Fibroblast of gingiva (primary cell): ENCODE data around the gene SBF2.

Source experiments
- DNase-seq: peaks from one replicate; pipeline ENCODE4 v3.0.0-alpha.2; 2011; ENCODE audit warnings: low read depth

The SBF2 gene

DNA sequence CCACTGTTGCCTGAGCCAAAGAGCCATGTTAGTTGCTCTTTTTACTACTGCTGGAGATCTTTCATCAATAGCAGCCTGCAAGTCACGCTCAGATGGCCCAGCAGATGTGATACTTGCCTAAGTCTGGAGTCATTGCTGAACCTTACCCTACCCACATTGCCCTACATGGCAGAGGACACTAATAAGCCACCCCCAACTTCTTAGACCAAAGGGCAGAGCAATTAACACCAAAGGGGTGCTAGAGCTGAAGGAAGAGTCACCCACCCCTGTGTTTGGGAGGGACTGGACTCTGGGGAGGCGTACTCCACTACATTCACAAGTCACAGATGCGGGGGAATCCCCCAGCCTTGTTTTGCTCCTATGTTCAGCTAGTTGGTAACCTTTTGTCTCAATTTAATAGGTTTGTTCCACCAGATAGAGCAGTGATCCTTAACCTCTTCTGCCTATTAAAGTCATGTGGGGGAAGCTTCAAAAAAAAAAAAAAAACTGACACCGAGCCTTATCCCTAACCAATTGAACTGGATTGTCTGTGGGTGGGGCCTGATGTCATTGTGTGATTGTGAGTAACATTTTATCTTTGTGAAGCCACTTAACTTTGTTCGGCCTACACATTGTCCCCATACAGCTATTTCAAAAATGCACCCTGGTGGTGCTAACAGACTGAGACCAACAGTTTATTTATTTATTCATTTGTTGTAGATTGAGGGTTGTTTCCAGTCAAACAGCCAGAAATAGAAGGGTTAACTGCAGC is 23.9 kb upstream of the SBF2 start:
- DNase-seq, result no peak

- peak; percentile 29 for DNase-seq
Measured at GRCh38 chr11:10317151-10317755, 23.2 kb upstream of the SBF2 start.

GRCh38 chr11:10315083-10315482 is 21.1 kb upstream of the SBF2 start:
- DNase-seq, result no peak

GRCh38 chr11:10314199-10315072 is 20.4 kb upstream of the SBF2 start:
- peak; percentile 67 for DNase-seq

DNA sequence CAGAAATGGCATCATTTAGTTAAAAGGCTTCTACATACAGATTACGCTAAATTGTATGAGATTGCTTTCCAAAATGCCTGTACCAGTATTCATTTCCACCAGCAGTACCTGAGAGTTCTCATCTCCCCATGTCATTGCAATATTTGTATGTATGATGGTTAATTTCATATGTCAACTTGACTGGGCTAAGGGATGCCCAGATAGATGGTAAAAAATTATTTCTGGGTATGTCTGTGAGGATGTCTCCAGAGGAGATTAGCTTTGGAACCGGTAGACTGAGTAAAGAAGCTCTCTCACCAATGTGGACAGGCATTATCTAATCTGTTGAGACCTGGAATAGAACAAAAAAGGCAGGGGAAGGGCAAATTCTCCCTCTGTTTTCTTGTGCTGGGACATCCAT is 17.8 kb upstream of the SBF2 start:
- DNase-seq, result no peak

GRCh38 chr11:10310301-10310841 is 16.4 kb upstream of the SBF2 start:
- peak; percentile 75 for DNase-seq

GRCh38 chr11:10309163-10310093 is 15.4 kb upstream of the SBF2 start:
- peak; percentile 98 for DNase-seq

DNA sequence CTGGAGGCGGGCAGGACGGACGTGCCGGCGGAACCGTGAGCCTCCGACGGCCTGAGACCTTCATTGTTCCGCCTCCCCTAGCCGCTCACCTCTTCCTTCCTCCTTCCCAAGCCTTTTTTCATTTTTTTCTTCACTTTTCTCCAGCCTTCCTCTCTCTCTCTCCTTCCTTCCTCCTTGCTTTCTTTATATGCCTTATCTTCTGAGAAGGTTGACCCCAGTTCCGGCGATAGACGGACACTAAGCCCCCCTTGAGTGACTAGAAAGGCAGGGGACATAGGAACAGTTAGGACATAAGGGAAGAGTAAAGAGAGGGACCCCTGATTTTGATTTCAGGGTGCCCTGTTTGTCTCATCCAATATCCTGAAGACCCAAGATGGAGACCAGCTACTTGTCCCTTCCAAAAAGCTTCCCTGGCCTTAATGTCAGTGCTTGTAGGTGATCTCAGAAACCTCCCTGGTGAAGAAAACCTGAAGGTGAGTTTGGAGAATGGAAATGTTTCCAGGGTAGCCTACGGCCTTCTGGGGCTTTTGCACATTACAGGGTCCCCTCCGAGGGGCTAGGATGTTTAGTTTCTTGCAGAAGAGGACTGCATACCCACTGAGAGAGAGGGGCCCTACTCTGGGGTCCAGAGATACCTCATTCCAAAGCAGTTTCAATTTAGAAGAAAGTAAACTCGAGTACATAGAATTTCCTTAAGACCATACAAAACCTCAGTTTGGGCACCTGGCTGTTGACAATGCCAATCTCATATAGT is 14.4 kb upstream of the SBF2 start:
- DNase-seq, result no peak

DNA sequence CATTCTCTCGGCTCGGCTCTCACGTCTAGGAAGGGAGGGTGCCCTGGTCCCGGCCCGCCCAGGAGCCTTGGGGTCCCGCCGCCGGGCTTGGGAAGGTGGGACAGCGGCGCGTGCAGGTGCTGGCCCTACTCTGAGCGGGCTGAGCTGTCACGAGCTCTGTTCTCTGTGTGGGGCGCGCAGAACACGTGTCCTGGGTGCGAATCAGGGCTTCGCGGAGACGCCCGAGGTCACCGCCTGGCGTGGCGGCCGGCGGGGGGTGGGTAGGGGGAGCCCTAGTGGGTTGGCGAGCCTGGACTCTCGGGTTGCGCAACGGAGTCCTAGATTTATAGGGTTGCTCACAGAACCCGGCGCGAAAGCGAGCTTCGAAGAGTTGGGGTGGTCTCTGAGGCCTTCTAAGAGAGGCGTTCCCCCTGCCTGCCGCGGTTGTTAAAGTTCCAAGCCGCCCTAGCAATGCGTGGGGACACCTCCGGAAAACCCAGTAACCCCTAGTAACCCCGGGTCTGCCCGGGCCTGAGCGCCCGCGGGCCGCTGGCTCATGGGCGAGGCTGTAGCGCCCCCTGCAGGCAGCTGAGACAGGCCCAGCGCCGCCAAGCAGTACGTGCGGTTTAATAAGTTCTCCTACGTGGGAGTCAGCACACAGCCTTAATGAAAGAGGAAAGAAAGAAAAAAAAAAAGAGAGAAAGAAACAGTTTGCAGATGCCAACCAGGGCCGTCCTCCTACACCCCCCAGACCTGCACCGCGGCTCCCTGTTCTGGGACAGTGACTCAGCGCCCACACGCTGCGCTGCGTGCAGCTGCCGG is 13.6 kb upstream of the SBF2 start:
- peak; percentile 91 for DNase-seq

DNA sequence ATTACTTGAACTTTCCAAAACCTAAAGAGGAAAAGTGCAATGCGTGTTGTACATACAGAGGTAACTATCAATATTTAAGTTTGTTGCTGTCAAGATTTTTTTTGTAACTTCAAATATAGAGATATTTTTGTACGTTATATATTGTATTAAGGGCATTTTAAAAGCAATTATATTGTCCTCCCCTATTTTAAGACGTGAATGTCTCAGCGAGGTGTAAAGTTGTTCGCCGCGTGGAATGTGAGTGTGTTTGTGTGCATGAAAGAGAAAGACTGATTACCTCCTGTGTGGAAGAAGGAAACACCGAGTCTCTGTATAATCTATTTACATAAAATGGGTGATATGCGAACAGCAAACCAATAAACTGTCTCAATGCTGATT is 13.0 kb upstream of the SBF2 start:
- DNase-seq, result no peak

DNA sequence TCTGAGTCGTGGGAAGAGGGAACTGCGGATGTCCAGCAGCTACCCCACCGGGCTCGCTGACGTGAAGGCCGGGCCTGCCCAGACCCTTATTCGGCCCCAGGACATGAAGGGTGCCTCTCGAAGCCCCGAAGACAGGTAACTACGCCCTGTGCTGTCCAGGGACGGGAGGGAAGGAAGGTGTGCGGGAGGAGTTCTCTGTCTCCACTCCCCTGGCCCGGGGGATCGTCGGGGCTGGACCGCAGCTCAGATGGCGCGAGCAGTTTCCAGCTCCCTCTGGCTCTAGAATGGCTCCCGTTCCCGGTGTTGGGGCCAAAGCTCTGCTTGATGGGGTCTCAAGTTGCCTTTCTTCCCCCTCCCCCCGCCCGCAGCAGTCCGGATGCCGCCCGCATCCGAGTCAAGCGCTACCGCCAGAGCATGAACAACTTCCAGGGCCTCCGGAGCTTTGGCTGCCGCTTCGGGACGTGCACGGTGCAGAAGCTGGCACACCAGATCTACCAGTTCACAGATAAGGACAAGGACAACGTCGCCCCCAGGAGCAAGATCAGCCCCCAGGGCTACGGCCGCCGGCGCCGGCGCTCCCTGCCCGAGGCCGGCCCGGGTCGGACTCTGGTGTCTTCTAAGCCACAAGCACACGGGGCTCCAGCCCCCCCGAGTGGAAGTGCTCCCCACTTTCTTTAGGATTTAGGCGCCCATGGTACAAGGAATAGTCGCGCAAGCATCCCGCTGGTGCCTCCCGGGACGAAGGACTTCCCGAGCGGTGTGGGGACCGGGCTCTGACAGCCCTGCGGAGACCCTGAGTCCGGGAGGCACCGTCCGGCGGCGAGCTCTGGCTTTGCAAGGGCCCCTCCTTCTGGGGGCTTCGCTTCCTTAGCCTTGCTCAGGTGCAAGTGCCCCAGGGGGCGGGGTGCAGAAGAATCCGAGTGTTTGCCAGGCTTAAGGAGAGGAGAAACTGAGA is 12.2 kb upstream of the SBF2 start:
- DNase-seq, result peak; percentile 26

DNA sequence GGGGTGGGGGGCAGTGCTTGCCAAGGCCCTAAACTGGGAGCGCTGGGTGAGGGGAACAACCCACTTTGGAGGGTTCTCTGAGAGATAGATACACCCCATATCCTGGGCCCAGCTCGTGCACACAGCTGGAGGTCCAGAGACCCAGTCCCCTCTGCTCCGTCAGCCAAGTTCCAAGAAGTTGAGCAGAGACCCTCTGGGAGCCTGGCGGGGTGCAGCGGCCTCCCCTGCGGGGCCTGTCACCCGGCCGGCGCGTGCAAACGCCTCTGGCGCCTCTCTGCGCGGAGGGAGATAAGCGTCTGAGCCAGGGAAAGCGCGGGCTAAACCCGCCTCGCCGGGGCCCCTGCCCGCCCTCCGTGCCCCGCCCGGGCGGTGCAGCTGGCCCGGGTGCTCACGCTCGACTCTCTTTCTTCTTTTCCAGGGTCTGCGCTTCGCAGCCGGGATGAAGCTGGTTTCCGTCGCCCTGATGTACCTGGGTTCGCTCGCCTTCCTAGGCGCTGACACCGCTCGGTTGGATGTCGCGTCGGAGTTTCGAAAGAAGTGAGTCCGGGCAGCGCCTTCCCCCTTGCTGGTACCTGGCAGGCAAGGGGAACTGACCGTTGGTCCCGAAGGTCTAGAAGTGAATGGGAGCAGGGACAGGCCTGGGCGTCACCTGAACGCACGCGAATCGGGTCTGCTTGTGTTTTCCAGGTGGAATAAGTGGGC is 11.4 kb upstream of the SBF2 start:
- peak; percentile 21 for DNase-seq

DNA sequence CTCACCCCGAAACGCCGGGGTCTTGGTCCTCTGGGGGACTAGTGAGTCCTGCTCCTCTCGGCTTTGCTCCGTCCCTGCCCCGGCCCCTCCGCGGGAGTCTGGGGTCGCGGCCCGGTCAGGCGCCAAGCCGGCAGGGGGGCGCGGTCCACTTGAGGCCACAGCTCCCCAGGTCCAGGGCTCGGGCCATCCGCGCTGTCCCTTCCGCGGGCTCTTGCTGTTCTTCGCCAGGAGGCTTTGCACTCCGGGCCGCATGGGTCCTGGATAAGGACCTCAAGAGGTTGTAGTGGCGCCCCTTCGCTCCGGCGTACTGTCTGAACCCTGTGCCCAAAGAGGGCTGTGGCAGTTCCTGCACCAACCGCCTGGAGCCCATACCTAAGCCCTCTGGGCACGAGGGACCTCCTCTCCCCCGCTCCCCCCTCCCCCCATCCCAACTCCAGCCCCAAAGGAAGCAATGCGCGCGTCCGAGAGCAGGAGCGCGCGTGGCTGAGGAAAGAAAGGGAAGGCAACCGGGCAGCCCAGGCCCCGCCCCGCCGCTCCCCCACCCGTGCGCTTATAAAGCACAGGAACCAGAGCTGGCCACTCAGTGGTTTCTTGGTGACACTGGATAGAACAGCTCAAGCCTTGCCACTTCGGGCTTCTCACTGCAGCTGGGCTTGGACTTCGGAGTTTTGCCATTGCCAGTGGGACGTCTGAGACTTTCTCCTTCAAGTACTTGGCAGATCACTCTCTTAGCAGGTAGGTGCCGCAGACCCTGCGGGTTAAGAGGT is 10.7 kb upstream of the SBF2 start, which contains the start of gene ADM:
Gene ADM, plus strand, starts transcription at position 579 of the 767 bp plus-strand sequence. CDS start 628 bp downstream, outside the sequence.
- DNase-seq, result peak; percentile 98

DNA sequence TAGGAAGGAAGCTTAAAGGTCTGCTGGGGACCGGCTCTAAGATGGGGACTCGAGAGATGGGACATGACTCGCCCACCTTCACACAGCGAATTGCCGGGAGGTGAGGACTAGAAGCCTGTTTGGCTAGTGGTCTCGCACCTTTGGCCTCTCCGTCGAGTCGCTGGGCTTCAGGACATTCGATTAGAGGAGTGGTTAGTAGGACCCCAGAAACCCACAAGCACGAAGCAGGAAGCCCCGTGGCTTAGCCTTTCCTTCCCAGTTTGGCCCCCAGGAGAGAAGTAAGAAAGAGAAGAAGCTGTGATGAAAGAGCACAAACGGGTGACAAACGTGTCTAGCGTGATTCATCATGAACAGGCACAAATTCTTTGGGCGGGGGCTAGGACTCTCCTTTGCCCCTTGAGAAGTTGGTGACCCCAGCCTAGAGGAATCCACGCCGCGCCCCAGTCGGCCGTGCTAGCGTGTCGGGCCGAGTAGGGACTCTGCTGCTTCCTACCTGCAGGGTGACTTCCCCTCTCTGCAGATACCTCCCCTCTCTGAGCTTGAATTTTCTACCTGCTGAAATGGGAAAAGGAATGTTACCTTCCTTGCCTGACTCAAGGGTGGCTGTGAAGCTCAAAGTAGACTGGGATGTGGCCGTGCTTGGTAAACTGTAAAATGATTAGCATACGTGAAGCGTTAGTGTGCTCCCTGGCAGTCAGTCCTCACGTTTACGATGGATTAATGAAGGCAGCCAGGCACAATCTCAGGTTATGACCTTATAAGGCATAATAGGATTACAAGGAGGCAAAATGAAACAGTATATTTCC is 9.7 kb upstream of the SBF2 start:
- DNase-seq, result peak; percentile 72

GRCh38 chr11:10302744-10303557 is 8.9 kb upstream of the SBF2 start:
- DNase-seq, result peak; percentile 82
